IPS-NIHi11 (cell line): ENCODE data around the gene ZDHHC17.
"Not testable (repeated sequence)": the region's sequence is repeated elsewhere in the genome, so short reads cannot be mapped to it uniquely, and the experiment has no call there.

Experiments
- DNase-seq: peaks from one replicate; pipeline ENCODE4 v3.0.0; 2012; ENCODE audit warnings: mixed read lengths, low spot score

ZDHHC17 gene

GRCh38 chr12:76766161-76766560 lies 2.2 kb downstream of the ZDHHC17 start:
- DNase-seq, result no peak

- DNase-seq, result no peak
Measured at GRCh38 chr12:76768576-76768975, 4.7 kb downstream of the ZDHHC17 start.

- no peak for DNase-seq
Measured at GRCh38 chr12:76777765-76778216, 13.9 kb downstream of the ZDHHC17 start.

GRCh38 chr12:76778364-76778763 lies 14.4 kb downstream of the ZDHHC17 start:
- no peak for DNase-seq

GRCh38 chr12:76779310-76779709 lies 15.4 kb downstream of the ZDHHC17 start:
- DNase-seq, result not testable (repeated sequence)

GRCh38 chr12:76781321-76781720 lies 17.4 kb downstream of the ZDHHC17 start:
- peak; percentile 10 for DNase-seq

GRCh38 chr12:76782526-76782925 lies 18.6 kb downstream of the ZDHHC17 start:
- DNase-seq, result no peak

GRCh38 chr12:76784600-76785051 lies 20.7 kb downstream of the ZDHHC17 start:
- DNase-seq, result no peak

- DNase-seq, result no peak
Measured at GRCh38 chr12:76785407-76785806, 21.5 kb downstream of the ZDHHC17 start.

- no peak for DNase-seq
Measured at GRCh38 chr12:76786986-76787385, 23.1 kb downstream of the ZDHHC17 start.

GRCh38 chr12:76787689-76788088 lies 23.8 kb downstream of the ZDHHC17 start:
- no peak for DNase-seq

- DNase-seq, result no peak
Measured at GRCh38 chr12:76789335-76790050, 25.6 kb downstream of the ZDHHC17 start.

- peak; percentile 17 for DNase-seq
Measured at GRCh38 chr12:76790564-76791552, 26.9 kb downstream of the ZDHHC17 start.

GRCh38 chr12:76792828-76793227 lies 28.9 kb downstream of the ZDHHC17 start:
- DNase-seq, result no peak

- no peak for DNase-seq
Measured at GRCh38 chr12:76798864-76799263, 34.9 kb downstream of the ZDHHC17 start.

GRCh38 chr12:76799362-76799761 lies 35.4 kb downstream of the ZDHHC17 start:
- no peak for DNase-seq

GRCh38 chr12:76802060-76802459 lies 38.1 kb downstream of the ZDHHC17 start:
- DNase-seq, result no peak

- no peak for DNase-seq
Measured at GRCh38 chr12:76804435-76804976, 40.6 kb downstream of the ZDHHC17 start.

GRCh38 chr12:76810671-76811419 lies 46.9 kb downstream of the ZDHHC17 start:
- no peak for DNase-seq

GRCh38 chr12:76811976-76812375 lies 48.1 kb downstream of the ZDHHC17 start:
- DNase-seq, result no peak

- no peak for DNase-seq
Measured at GRCh38 chr12:76813265-76813664, 49.4 kb downstream of the ZDHHC17 start.

- no peak for DNase-seq
Measured at GRCh38 chr12:76813972-76814371, 50.1 kb downstream of the ZDHHC17 start.
